Upper lobe of left lung (tissue), 6 donors: Measurements from ENCODE around the gene TBRG1. TPM values are rescaled to one million over a fixed set of nuclear protein-coding genes. Genes with fewer than 3 reads are reported as not detected.

ENCODE experiments used
- ATAC-seq, 2 donors: fragments of 200-7000 bp; cut with Tn5 transposase; one replicate each; pipeline ENCODE4 v1.9.1; 2022; ENCODE audit warnings: mild to moderate bottlenecking in 2 of 2, moderate library complexity in 2 of 2; ENCODE audit not compliant: low FRiP score in 2 of 2
- DNase-seq, 2 donors: peaks; one replicate each; pipeline ENCODE4 v3.0.0-alpha.2; 2019 to 2020
- H3K27ac ChIP-seq, 4 donors: fragments of 200-600 bp; sonication (generic); one replicate each; pipeline ENCODE4 v1.5.1; 2016 to 2019
- H3K27me3 ChIP-seq, 4 donors: fragments of 200-600 bp; sonication (generic); one replicate each; pipeline ENCODE4 v1.5.1; 2017 to 2019
- H3K36me3 ChIP-seq, 4 donors: fragments of 200-600 bp; sonication (generic); one replicate each; pipeline ENCODE4 v1.5.1; 2016 to 2019
- H3K4me1 ChIP-seq, 4 donors: fragments of 200-600 bp; sonication (generic); one replicate each; pipeline ENCODE4 v1.5.1; 2018 to 2019
- H3K4me3 ChIP-seq, 4 donors: fragments of 200-600 bp; sonication (generic); one replicate each; pipeline ENCODE4 v1.5.1; 2017 to 2019; ENCODE audit warnings: mild to moderate bottlenecking in 2 of 4, moderate library complexity in 1 of 4
- H3K9me3 ChIP-seq, 4 donors: fragments of 200-600 bp; sonication (generic); one replicate each; pipeline ENCODE4 v1.5.1; 2018 to 2019
- EP300 ChIP-seq, 4 donors: sonication (generic); formaldehyde crosslinking; IDR thresholded peaks; one replicate each; pipeline ENCODE4 v1.5.1; 2017; ENCODE audit warnings: antibody characterized with exemption in 4 of 4, control low read depth in 2 of 4
- POLR2A ChIP-seq, 4 donors: fragments of 450-650 bp; IDR thresholded peaks; one replicate each; pipeline ENCODE4 v1.5.1; 2016 to 2017; ENCODE audit warnings: antibody characterized with exemption in 4 of 4, mild to moderate bottlenecking in 2 of 4
- POLR2AphosphoS5 ChIP-seq, 2 donors: sonication (generic); formaldehyde crosslinking; IDR thresholded peaks; one replicate each; pipeline ENCODE4 v1.5.1; 2017; ENCODE audit warnings: antibody characterized with exemption in 2 of 2
- WGBS, 2 donors: methylation state at CpG; one replicate each; pipeline ENCODE4 v1.1.5; 2017 to 2018; 5-methylcytosine and 5-hydroxymethylcytosine counted together
- total RNA-seq, 6 donors: library from RNA; depleted of rRNA in 4 of 6; stranded (reverse); fragments of >200 nt in 4 of 6; gene quantifications; one replicate each; pipeline versions ENCODE4 v1.1.0 to v1.2.1, GENCODE V29; 2016 to 2021
- TF ChIP-seq, protein P1 (sequence below), 6 experiments: fragments of 450-650 bp in 4 of 6; fragments of 200-600 bp in 2 of 6; sonication (generic) in 2 of 6; IDR thresholded peaks; one replicate each; pipeline ENCODE4 v1.5.1; 2016 to 2019; ENCODE audit warnings: antibody characterized with exemption in 6 of 6
- donor health status: DM: no; HTN: no; CAD: no; lungs with moderate emphysema.
- donor health status: DM: no; HTN: yes; CAD: no; lungs with severe emphysema.

The TBRG1 gene
- total RNA-seq, 6 donors from 2014 or later: 42.3 to 66.6 (median 47.1) TPM

DNA sequence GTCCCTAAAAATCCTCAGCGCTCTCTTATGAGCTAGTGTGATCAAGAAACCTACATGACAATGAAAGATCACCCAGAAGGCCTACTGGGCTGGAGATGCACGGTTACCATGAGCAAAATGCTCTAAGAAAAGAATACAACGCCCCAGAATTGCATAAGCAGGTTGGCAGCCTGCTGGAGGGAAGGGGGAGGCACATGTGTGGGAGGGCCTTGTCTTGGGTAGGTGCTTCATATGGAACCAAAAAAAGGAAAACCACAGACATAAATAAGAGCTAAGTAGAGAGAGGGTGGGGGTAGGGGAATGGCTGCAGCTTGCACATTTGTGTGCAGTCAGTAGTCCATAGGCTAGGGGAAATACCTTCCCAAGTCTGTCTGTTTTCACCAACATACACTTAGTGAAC, 48.1 kb downstream of the TBRG1 start:
- 27 to 33% methylated on average over 3 of the region's 3 CpGs for WGBS, 2 donors

DNA sequence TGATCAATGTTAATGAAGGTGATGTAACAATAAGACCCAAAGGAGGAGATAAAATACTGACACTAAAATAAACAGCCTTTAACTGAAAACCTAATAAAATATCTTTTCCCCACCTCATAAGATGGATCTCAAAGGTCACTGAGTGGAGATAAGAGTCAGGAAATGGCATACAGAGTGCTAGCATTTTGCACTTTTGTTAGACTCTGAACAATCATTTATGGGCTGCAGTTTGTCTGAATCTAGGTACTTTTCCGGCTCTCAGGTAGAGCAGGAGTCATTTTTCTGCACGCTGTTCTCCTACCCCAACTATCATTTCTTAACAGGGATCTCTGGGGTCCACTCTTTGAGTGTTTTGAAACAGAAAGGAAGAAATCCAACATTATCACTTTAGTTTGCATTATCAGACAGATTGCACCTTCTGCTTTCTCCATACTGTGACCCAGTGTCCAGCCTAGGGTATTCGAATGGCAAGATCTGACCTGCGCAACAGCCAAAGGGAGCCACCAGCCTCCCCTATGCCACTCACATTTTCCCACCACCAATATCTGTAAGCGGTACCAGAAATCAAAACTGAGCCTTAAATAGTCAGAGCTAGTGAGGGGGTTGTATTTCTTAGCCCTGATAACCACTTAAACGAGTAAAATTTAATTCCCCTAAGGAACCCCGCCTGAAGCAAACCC, 50.0 kb downstream of the TBRG1 start:
- no peaks in the 10 kb centered on the region for H3K27me3 ChIP-seq
- DNase-seq (no peak), ATAC-seq (no peak)
- no peaks in the 10 kb centered on the region for H3K9me3 ChIP-seq
- peak overlapping the region; percentile 88 to 93 (median 91) for H3K27ac ChIP-seq
- WGBS, 2 donors: 48 to 56% methylated on average over 7 of the region's 7 CpGs
- peaks cover 26 to 50% (median 34%) of the 10 kb centered on the region in 4 donors for H3K4me1 ChIP-seq
- no peak for TF ChIP-seq EP300 (IDR thresholded peaks at IDR 0.05)
- no peak for TF ChIP-seq POLR2A (IDR thresholded peaks at IDR 0.05)
- no peak for TF ChIP-seq POLR2AphosphoS5 (IDR thresholded peaks at IDR 0.05)
- TF ChIP-seq, protein P1, sequence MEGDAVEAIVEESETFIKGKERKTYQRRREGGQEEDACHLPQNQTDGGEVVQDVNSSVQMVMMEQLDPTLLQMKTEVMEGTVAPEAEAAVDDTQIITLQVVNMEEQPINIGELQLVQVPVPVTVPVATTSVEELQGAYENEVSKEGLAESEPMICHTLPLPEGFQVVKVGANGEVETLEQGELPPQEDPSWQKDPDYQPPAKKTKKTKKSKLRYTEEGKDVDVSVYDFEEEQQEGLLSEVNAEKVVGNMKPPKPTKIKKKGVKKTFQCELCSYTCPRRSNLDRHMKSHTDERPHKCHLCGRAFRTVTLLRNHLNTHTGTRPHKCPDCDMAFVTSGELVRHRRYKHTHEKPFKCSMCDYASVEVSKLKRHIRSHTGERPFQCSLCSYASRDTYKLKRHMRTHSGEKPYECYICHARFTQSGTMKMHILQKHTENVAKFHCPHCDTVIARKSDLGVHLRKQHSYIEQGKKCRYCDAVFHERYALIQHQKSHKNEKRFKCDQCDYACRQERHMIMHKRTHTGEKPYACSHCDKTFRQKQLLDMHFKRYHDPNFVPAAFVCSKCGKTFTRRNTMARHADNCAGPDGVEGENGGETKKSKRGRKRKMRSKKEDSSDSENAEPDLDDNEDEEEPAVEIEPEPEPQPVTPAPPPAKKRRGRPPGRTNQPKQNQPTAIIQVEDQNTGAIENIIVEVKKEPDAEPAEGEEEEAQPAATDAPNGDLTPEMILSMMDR (IDR thresholded peaks at IDR 0.05): no peak
- no peaks in the 10 kb centered on the region for H3K36me3 ChIP-seq
- H3K4me3 ChIP-seq: peak overlapping the region; percentile 54 to 85 (median 77)

More for the DNA sequence above, 48.1 kb downstream of the TBRG1 start:
- no peak overlapping the region for H3K27ac ChIP-seq
- H3K4me1 ChIP-seq: peaks cover 22 to 34% (median 23%) of the 10 kb centered on the region in 4 donors
- H3K27me3 ChIP-seq: no peaks in the 10 kb centered on the region
- no peak overlapping the region for H3K4me3 ChIP-seq
- DNase-seq: peak in 1 of 2 donors; percentile 35
- H3K9me3 ChIP-seq: no peaks in the 10 kb centered on the region
- peaks cover 0 to 10% (median 0%) of the 10 kb centered on the region in 4 donors for H3K36me3 ChIP-seq
- ATAC-seq: no peak
- no peak for TF ChIP-seq EP300 (IDR thresholded peaks at IDR 0.05)
- TF ChIP-seq, protein P1 (IDR thresholded peaks at IDR 0.05): peak in 1 of 6 experiments; percentile 6

DNA sequence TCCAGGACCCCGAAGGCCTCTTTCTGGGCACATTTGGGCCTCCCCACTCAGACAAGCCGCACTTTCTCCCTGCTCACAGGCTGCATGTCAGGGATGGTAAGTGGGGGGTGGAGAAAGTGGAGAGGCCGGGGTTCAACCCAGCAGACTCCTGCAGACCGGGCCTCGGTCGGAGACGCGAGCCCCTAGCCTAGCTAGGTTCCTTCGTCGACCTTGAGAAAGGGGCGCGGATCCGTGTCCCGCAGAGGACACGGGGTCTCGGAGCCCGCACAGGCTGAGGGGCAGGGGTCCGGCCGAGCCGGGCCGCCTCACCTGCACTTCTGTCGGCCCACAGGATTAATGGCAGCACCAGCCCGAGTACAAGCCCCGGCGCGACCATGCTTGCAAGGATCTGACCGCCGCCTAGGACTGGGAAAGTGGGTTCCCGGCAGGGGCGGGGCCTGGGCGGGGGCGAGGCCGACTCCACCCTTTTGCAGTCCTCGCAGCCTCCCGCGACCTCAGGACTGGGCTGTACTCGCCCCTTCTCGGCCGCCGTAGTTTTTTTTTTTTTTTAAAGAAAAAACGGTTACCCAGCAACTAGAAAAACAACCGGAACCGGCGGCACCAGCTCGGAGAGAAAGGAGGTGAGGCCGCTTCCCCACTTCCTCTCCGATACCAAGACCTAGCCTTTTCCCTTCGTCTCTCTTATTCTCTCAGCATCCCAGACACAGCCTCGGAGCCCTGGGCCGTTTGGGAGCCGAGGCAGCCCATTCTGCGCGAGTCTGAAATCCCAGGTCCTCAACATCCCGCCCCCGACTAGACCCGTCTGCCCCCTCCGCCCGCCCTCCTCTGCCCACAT, 50.9 kb downstream of the TBRG1 start, which contains the start of the genes SIAE and SPA17:
TSS of gene SIAE (minus strand) at position 407 of the 835 bp plus-strand sequence. CDS start at position 376, 31 bp downstream.
TSS of gene SPA17 (plus strand) at position 572 of the 835 bp plus-strand sequence. CDS start 1,361 bp downstream, outside the sequence.
- ATAC-seq (peak; percentile 98 to 99), DNase-seq (peak; percentile 96 to 99)
- H3K4me1 ChIP-seq: peaks cover 26 to 50% (median 34%) of the 10 kb centered on the region in 4 donors
- H3K9me3 ChIP-seq: no peaks in the 10 kb centered on the region
- H3K4me3 ChIP-seq: peak within 1 kb of the TSS; percentile 54 to 85 (median 77)
- H3K27ac ChIP-seq: peak within 1 kb of the TSS; percentile 88 to 93 (median 91)
- no peaks in the 10 kb centered on the region for H3K36me3 ChIP-seq
- 0 to 1% methylated on average over 38 to 46 of the region's 58 CpGs for WGBS, 2 donors
- H3K27me3 ChIP-seq: no peaks in the 10 kb centered on the region
- TF ChIP-seq POLR2AphosphoS5 (IDR thresholded peaks at IDR 0.05) (peak; percentile 90 to 94), EP300 (IDR thresholded peaks at IDR 0.05) (peak in 2 of 4 donors; percentile 78 to 88), POLR2A (IDR thresholded peaks at IDR 0.05) (peak in 3 of 4 donors; percentile 62 to 90 (median 64))
- TF ChIP-seq, protein P1 (IDR thresholded peaks at IDR 0.05): peak in 1 of 6 experiments; percentile 25

DNA sequence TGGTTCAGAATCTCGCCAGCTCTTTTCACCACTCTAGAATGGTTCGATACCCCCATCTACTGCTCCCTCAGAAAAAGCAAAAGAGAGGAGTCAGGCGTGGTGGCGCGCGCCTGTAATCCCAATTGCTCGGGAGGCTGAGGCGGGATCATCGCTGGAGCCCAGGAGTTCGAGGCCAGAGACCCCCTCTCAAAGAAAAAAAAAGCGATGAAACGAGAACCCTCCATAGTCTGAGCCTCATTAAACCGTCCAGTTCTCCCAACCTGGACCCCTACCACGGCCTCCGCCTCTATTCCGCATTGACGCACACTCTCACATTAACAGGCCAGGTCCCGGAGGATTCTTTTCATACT, 51.5 kb downstream of the TBRG1 start:
- Histone ChIP-seq H3K9me3 (no peaks in the 10 kb centered on the region), H3K27me3 (no peaks in the 10 kb centered on the region), H3K36me3 (no peaks in the 10 kb centered on the region), H3K4me1 (peaks cover 26 to 48% (median 34%) of the 10 kb centered on the region in 4 donors), H3K27ac (peak overlapping the region; percentile 88 to 93 (median 91)), H3K4me3 (peak overlapping the region; percentile 42 to 85 (median 63))
- ATAC-seq (no peak), DNase-seq (no peak)
- WGBS, 2 donors: 39 to 44% methylated on average over 18 of the region's 18 CpGs
- TF ChIP-seq POLR2A (IDR thresholded peaks at IDR 0.05) (no peak), EP300 (IDR thresholded peaks at IDR 0.05) (no peak), POLR2AphosphoS5 (IDR thresholded peaks at IDR 0.05) (no peak)
- TF ChIP-seq, protein P1 (IDR thresholded peaks at IDR 0.05): no peak
